B cell (primary cell): Measurements from ENCODE around the gene TEF. TPM values are rescaled to one million over a fixed set of nuclear protein-coding genes. Genes with fewer than 3 reads are reported as not detected.
A peak's percentile ranks its signal among the peaks of the same experiment; 100 is the strongest.

Source experiments
- ATAC-seq: fragments of 200-7000 bp; cut with Tn5 transposase; one replicate; pipeline ENCODE4 v1.10.0; 2021; ENCODE audit warnings: low read depth, mild to moderate bottlenecking, moderate number of reproducible peaks, moderate library complexity
- CTCF ChIA-PET: fragments of 350-600 bp; sonication (Branson Sonifier 250); formaldehyde crosslinking; loops from one replicate; lab custom pipeline; 2021; ENCODE audit warnings: antibody characterized with exemption, inconsistent platforms; lab: Charles Lee
- POLR2A ChIA-PET: fragments of 350-600 bp; sonication (Branson Sonifier 250); formaldehyde crosslinking; loops from one replicate; lab custom pipeline; 2021; ENCODE audit warnings: antibody characterized with exemption; lab: Charles Lee
- DNase-seq: peaks from one replicate; pipeline ENCODE4 v3.0.0; 2013
- H2AFZ ChIP-seq: 2 replicates; pipeline ENCODE4 v1.6.1; 2012; ENCODE audit warnings: mild to moderate bottlenecking, low read depth, low read length; ENCODE audit not compliant: insufficient read depth, poor library complexity, severe bottlenecking
- H3K27ac ChIP-seq, 2 donors: 1 replicate in 1 of 2; 2 replicates in 1 of 2; pipeline ENCODE4 v1.5.1; 2012 to 2013; ENCODE audit warnings: low read length in 2 of 2, mild to moderate bottlenecking in 2 of 2, moderate library complexity in 1 of 2
- H3K27me3 ChIP-seq, 4 experiments: fragments of 200-600 bp in 1 of 4; sonication (generic) in 1 of 4; replicated peaks in 1 of 4; 1 replicate in 2 of 4; 2 replicates in 2 of 4; pipeline versions ENCODE4 v1.6.1 to v1.7.0; 2013 to 2016; ENCODE audit warnings: low read length in 3 of 4, mild to moderate bottlenecking in 2 of 4, mixed read lengths in 1 of 4, moderate library complexity in 1 of 4; ENCODE audit not compliant: insufficient read depth in 4 of 4, control insufficient read depth in 3 of 4; ENCODE audit errors: control extremely low read depth in 1 of 4
- H3K36me3 ChIP-seq, 2 experiments: replicated peaks in 1 of 2; 1 replicate in 1 of 2; 2 replicates in 1 of 2; pipeline versions ENCODE4 v1.6.1 to v1.7.1; 2013; ENCODE audit warnings: low read length in 1 of 2; ENCODE audit not compliant: insufficient read depth in 2 of 2, control insufficient read depth in 1 of 2; ENCODE audit errors: control extremely low read depth in 1 of 2, extremely low read depth in 1 of 2
- H3K4me1 ChIP-seq, 2 donors: fragments of 200-600 bp in 1 of 2; sonication (generic) in 1 of 2; 1 replicate in 1 of 2; 2 replicates in 1 of 2; pipeline versions ENCODE4 v1.5.1 to v1.6.1; 2013 to 2017; ENCODE audit warnings: low read length in 2 of 2; ENCODE audit not compliant: control insufficient read depth in 2 of 2, insufficient read depth in 2 of 2
- H3K4me2 ChIP-seq: replicated peaks from 2 replicates; pipeline ENCODE3; 2012; ENCODE audit warnings: mild to moderate bottlenecking, low read depth, low read length; ENCODE audit not compliant: poor library complexity, severe bottlenecking
- H3K4me3 ChIP-seq, 5 experiments: fragments of 200-600 bp in 1 of 5; sonication (generic) in 1 of 5; 1 replicate in 3 of 5; 2 replicates in 2 of 5; pipeline versions ENCODE4 v1.5.1 to v1.7.0; 2011 to 2016; ENCODE audit warnings: low read length in 4 of 5, mild to moderate bottlenecking in 4 of 5, low read depth in 2 of 5, control low read depth in 1 of 5, moderate library complexity in 1 of 5; ENCODE audit not compliant: insufficient read depth in 1 of 5; ENCODE audit errors: control extremely low read depth in 1 of 5, extremely low read depth in 1 of 5
- H3K79me2 ChIP-seq: fragments of 200-600 bp; sonication (generic); one replicate; pipeline ENCODE4 v1.6.0; 2016; ENCODE audit warnings: low read length; ENCODE audit not compliant: control insufficient read depth, insufficient read depth
- H3K9ac ChIP-seq: fragments of 200-600 bp; sonication (generic); 2 replicates; pipeline ENCODE4 v1.6.1; 2017; ENCODE audit warnings: mild to moderate bottlenecking, low read length, moderate library complexity
- H3K9me3 ChIP-seq, 3 donors: one replicate each; pipeline versions ENCODE4 v1.6.1 to v1.7.1; 2013; ENCODE audit warnings: low read length in 2 of 3; ENCODE audit not compliant: control insufficient read depth in 2 of 3, insufficient read depth in 1 of 3; ENCODE audit errors: control extremely low read depth in 1 of 3
- H4K20me1 ChIP-seq: 2 replicates; pipeline ENCODE4 v1.6.0; 2012; ENCODE audit warnings: mild to moderate bottlenecking, low read length; ENCODE audit not compliant: insufficient read depth, control insufficient read depth, poor library complexity, severe bottlenecking
- H3K27ac Mint-ChIP-seq: one replicate; pipeline ENCODE4 v1.8.0; 2021; ENCODE audit warnings: mixed read lengths
- H3K27me3 Mint-ChIP-seq: one replicate; pipeline ENCODE4 v1.8.0; 2021; ENCODE audit warnings: mixed read lengths
- H3K4me1 Mint-ChIP-seq: one replicate; pipeline ENCODE4 v1.8.0; 2021; ENCODE audit warnings: mixed read lengths
- H3K4me3 Mint-ChIP-seq: one replicate; pipeline ENCODE4 v1.8.0; 2021; ENCODE audit warnings: mixed read lengths
- H3K9me3 Mint-ChIP-seq: one replicate; pipeline ENCODE4 v1.8.0; 2022; ENCODE audit warnings: mixed read lengths; ENCODE audit not compliant: insufficient read depth
- CTCF ChIP-seq: fragments of 200-600 bp; IDR thresholded peaks from one replicate; pipeline ENCODE4 v1.8.0; 2022; ENCODE audit warnings: antibody characterized with exemption, mild to moderate bottlenecking
- WGBS: methylation state at CpG from one replicate; pipeline ENCODE4 v1.1.5; 2013; ENCODE audit warnings: missing lambda C conversion rate; ENCODE audit not compliant: insufficient coverage; 5-methylcytosine and 5-hydroxymethylcytosine counted together
- intact Hi-C: fragments of 100-400 bp; cut with micrococcal nuclease; formaldehyde crosslinking; loops from one replicate; pipeline ENCODE4 v1.10.0; 2022
- polyA plus RNA-seq: library from polyadenylated mRNA; depleted of rRNA; stranded (reverse); fragments of >200 nt; gene quantifications from 2 replicates; pipeline ENCODE4 v1.2.3, GENCODE V29; 2012
- small RNA-seq: library from RNA; depleted of rRNA; stranded (forward); fragments of <200 nt; gene quantifications from one replicate; pipeline ENCODE3, GENCODE V24; 2012; ENCODE audit warnings: low replicate concordance, low read depth; ENCODE audit not compliant: insufficient read length
- total RNA-seq, 2 donors: library from RNA; stranded (reverse); fragments of 120-200 nt in 1 of 2; gene quantifications; 1 replicate in 1 of 2; 2 replicates in 1 of 2; pipeline versions ENCODE4 v1.2.3 to v1.2.4, GENCODE V29; 2013 to 2022

Gene TEF
- total and polyA plus RNA-seq, 2 donors (not counting 1 experiment from before 2014, with no cell fraction given), result 5.0 to 5.5 TPM

DNA sequence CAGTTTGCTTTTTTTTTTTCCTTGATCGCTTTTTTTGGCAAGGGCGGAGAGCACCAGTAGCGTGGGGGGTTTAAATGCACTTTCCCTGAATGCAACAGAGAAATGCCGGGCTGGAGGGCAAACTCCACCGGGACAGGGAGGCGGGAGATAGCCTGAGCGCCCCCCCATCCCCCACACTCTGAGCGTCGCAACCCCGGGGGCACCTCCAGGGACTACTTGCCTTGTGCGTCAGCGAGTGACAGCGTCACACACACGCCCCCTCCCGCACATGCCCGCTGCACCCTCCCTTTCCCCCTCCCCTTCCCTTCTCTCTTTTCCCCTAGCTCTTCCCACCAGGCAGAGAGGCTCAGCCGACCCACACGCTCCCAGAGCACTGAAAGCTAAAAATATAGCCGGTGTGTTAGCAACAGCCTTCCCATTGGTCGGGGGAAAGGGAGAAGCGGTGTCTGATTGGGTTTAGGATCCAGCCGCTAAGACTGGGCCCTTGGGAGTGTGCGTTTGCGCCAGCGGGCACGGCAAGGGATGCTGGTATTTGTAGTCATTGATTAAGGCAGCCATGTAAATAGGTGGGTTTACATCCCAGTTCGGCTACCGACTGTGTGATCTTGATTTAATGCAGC lies 66.6 kb downstream of the TEF start:
- Histone ChIP-seq H3K27ac (peak overlapping the region; percentile 97 to 98), H3K79me2 (peaks cover 33% of the 10 kb centered on the region), H3K27me3 (no peaks in the 10 kb centered on the region), H3K36me3 (no peaks in the 10 kb centered on the region), H2AFZ (peak overlapping the region; percentile 68), H3K4me1 (peaks cover 8 to 25% of the 10 kb centered on the region in 2 donors), H3K4me3 (peak overlapping the region; percentile 90 to 99 (median 97)), H3K9me3 (no peaks in the 10 kb centered on the region), H3K4me2 (peak overlapping the region; percentile 92), H3K9ac (peak overlapping the region; percentile 85), H4K20me1 (peaks cover 26% of the 10 kb centered on the region)
- 0% methylated on average over 24 of the region's 28 CpGs for WGBS
- peaks cover 28% of the 10 kb centered on the region for H3K4me1 Mint-ChIP-seq
- peak overlapping the region; percentile 99 for H3K4me3 Mint-ChIP-seq
- H3K9me3 Mint-ChIP-seq, result no peaks in the 10 kb centered on the region
- H3K27ac Mint-ChIP-seq, result peak overlapping the region; percentile 94
- no peaks in the 10 kb centered on the region for H3K27me3 Mint-ChIP-seq
- no peak for TF ChIP-seq CTCF
- DNase-seq (peak; percentile 96), ATAC-seq (peak; percentile 60)
- intact Hi-C loops, result loop anchor here (1.0 to 10.0 kb wide), 4 partner anchors 21 to 593 kb away; partner anchors contain the start of genes ACO2, DESI1, ST13 and XPNPEP3
- CTCF ChIA-PET, result interaction anchor here (1.0 to 6.3 kb wide), 7 partner anchors 20 to 53 kb away, joined by 3 to 41 read pairs (median 3); partner anchors contain the start of genes ACO2 and PHF5A
- POLR2A ChIA-PET, result interaction anchor here (0.6 to 6.9 kb wide), 17 partner anchors 11 to 1078 kb away, joined by 3 to 88 read pairs (median 4); partner anchors contain the start of genes ACO2, PHF5A, SGSM3 and TEF

Small RNA genes within 50 kb of the gene (small RNA-seq; reads per million reads assigned to genes)
- not detected for gene RNU6-495P

Other genes starting within 250 kb of the TEF start
- gene L3MBTL2, start 176.6 kb upstream of the TEF start, total RNA-seq, result 32.4 and 37.3 TPM in 2 replicates
- gene L3MBTL2, start 176.6 kb upstream of the TEF start, polyA plus RNA-seq, result 18.0 and 22.5 TPM in 2 replicates
- gene CHADL, start 141.0 kb upstream of the TEF start, total RNA-seq, result 0.34 and 0.59 TPM in 2 replicates
- gene CHADL, start 141.0 kb upstream of the TEF start, polyA plus RNA-seq, result 0.07 TPM in 1 of 2 replicates, not detected in the other
- 48.4 and 48.8 TPM in 2 replicates for gene RANGAP1, start 95.8 kb upstream of the TEF start, total RNA-seq
- 42.0 and 51.0 TPM in 2 replicates for gene RANGAP1, start 95.8 kb upstream of the TEF start, polyA plus RNA-seq
- gene ZC3H7B, start 80.4 kb upstream of the TEF start, total RNA-seq, result 41.9 and 42.2 TPM in 2 replicates
- gene ZC3H7B, start 80.4 kb upstream of the TEF start, polyA plus RNA-seq, result 29.8 and 32.8 TPM in 2 replicates
- gene TOB2, start 64.9 kb downstream of the TEF start, total RNA-seq, result 51.5 and 56.0 TPM in 2 replicates
- 26.2 and 40.4 TPM in 2 replicates for gene TOB2, start 64.9 kb downstream of the TEF start, polyA plus RNA-seq
- 31.6 and 34.5 TPM in 2 replicates for gene PHF5A, start 86.8 kb downstream of the TEF start, total RNA-seq
- 29.4 and 62.1 TPM in 2 replicates for gene PHF5A, start 86.8 kb downstream of the TEF start, polyA plus RNA-seq
- gene ACO2, start 87.2 kb downstream of the TEF start, total RNA-seq, result 91.7 and 104 TPM in 2 replicates
- gene ACO2, start 87.2 kb downstream of the TEF start, polyA plus RNA-seq, result 91.5 and 91.7 TPM in 2 replicates
- 32.1 and 35.6 TPM in 2 replicates for gene POLR3H, start 162.5 kb downstream of the TEF start, total RNA-seq
- gene POLR3H, start 162.5 kb downstream of the TEF start, polyA plus RNA-seq, result 10.3 and 12.4 TPM in 2 replicates
- gene CSDC2, start 179.1 kb downstream of the TEF start, total RNA-seq, result not detected in 2 replicates
- gene CSDC2, start 179.1 kb downstream of the TEF start, polyA plus RNA-seq, result not detected in 2 replicates
- 22.1 and 23.3 TPM in 2 replicates for gene PMM1, start 207.9 kb downstream of the TEF start, total RNA-seq
- gene PMM1, start 207.9 kb downstream of the TEF start, polyA plus RNA-seq, result 24.8 and 36.0 TPM in 2 replicates
- gene DESI1, start 239.1 kb downstream of the TEF start, total RNA-seq, result 25.5 and 26.3 TPM in 2 replicates
- 15.2 and 17.3 TPM in 2 replicates for gene DESI1, start 239.1 kb downstream of the TEF start, polyA plus RNA-seq
- gene XRCC6, start 239.4 kb downstream of the TEF start, total RNA-seq, result 176 and 180 TPM in 2 replicates
- 55.4 and 58.2 TPM in 2 replicates for gene XRCC6, start 239.4 kb downstream of the TEF start, polyA plus RNA-seq